Epidermal melanocyte (primary cell): ENCODE results near the gene TFDP3.

Experiments
- DNase-seq: peaks from one replicate; pipeline ENCODE4 v3.0.0; 2011; ENCODE audit warnings: low spot score; ENCODE audit not compliant: insufficient read length

Gene TFDP3

GRCh38 chrX:133218329-133218728, at the start of gene TFDP3:
TSS of gene TFDP3 (minus strand) at chrX:133218354. CDS start at chrX:133218259, 95 bp downstream.
- DNase-seq, result no peak

- no peak for DNase-seq
These were observed 49.5 kb upstream of the TFDP3 start for GRCh38 chrX:133267621-133268020.

GRCh38 chrX:133265331-133265730, 47.2 kb upstream of the TFDP3 start:
- no peak for DNase-seq

DNA sequence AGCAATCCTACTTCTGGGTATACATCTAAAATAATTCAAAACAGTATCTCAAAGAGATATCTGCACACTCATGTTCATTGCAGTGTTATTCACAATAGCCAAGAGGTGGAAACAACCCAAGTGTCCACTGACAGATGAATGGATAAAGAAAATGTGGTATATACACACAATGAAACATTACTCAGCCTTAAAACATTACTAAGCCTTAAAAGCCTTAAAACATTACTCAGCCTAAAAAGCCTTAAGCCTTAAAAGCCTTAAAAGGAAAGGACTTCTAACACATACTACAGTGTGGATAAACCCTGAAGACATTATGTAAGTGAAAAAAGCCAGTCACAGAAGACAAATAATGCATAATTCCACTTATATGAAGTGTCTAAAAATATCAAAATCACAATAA, 40.3 kb upstream of the TFDP3 start:
- no peak for DNase-seq

GRCh38 chrX:133254666-133255065, 36.5 kb upstream of the TFDP3 start:
- DNase-seq, result no peak

DNA sequence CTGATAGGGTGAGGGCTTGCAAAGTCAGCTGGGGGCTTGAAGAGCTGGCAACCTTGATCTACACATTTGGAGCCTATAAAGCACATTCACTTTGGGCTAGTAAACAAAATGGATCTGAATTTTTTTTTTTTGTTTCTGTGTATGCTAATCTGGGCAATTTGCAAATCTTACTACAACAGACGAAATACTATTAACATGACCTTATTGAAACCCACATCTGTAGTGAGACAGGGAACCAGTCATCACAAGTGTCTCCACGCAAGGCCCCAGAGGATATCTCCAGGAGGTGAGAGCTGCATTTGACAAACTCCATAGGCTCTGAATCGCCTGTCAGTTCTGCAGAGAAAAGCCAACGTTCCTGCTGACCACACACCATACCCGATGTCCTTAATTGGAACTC, 33.0 kb upstream of the TFDP3 start:
- DNase-seq, result no peak

- DNase-seq, result no peak
These were observed 32.3 kb upstream of the TFDP3 start for GRCh38 chrX:133250184-133251100.

DNA sequence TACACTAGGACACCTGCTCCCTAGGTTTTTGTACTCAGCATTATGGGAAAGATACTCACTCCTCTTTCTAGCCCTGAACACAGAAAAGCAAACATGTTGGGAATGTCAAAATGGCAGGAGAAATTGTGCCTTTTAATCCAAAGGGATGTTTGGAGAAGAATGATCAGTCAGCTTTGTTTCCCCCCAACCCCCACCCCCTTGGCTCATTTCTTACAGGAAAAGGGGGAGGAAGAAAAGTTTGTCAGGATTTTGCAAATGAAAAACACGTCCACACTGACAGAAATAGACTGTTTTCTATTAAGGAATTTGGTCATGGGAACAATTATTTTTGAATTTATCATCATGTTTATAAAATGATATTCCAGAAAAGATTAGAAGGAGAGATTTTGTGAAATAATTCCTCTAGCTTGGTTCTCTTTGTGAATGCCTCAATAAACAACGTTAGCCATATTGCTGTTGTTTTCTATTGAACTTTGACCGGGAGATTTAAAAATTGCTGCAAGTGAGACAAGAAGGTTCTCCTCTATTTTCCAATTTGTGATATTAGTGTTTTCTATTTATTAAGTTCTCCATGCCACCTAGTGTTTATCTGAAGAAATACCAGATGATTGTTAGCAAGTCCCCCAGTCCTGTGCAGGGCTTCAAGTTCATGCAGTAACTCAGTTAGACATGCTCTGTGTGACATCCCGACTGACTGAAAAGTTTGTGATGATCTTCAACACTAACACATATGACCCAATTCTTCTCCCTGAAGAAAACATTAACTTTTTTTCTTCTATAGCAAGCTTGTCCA, 31.3 kb upstream of the TFDP3 start:
- DNase-seq, result no peak

GRCh38 chrX:133248177-133248576, 30.0 kb upstream of the TFDP3 start:
- DNase-seq, result no peak

- DNase-seq, result no peak
These were observed 28.8 kb upstream of the TFDP3 start for GRCh38 chrX:133246921-133247320.

DNA sequence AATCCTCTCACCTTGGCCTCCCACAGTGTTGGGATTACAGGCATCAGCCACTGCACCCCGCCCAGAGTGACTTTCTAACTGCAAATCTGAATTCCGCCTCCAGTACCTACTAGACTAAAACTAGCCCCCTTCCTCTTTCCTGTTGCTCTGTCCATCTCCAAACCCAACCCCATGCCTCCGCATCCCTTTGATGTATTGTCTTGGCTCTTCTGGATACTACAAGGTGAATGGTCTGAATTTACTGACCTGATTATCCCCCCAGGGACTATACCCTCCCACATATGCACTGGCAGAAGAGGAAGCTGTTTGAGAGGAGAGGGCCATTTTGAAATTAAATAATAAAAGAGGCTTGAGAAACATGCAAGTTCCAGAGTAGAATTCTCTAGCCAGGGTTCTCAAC, 17.7 kb upstream of the TFDP3 start:
- DNase-seq, result no peak

DNA sequence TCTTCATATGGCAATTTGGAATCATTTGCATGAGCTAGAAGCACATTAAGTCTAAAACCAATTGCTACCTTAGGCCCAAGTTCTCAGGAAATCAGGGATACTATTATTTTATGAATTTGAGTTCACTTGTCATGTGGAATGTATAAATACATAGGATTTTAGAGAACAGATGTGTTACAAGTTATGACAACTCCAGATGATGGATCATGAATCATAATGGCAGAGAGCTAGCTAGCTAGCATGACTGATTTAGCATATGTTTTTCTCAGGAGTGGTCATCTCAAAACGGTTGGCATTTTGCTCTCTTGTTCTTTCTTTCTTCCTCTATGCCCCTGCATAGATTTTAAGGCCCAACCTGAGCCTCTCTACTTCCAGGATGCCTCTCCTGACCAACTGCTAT, 14.2 kb upstream of the TFDP3 start:
- DNase-seq, result no peak

- DNase-seq, result no peak
These were observed 11.2 kb upstream of the TFDP3 start for GRCh38 chrX:133229361-133229760.

DNA sequence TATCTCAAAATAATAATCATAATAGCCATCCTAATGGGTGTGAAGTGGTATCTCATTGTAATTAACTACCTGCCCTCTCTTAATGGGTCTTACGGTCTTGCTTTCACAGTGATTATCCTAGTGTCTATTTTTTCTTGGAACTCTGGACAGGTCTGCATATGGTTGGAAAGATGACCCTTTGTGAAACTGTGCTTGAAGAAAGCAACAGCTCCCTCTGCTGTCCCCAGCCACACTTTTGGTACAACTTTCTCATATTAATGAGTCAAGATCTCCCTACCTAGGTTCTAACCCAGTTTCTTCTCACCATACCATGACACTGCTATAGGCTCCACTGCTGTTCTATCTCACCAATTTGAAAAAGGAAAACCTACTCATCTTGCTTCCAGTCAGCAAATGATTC, 2.4 kb downstream of the TFDP3 start:
- DNase-seq, result no peak

DNA sequence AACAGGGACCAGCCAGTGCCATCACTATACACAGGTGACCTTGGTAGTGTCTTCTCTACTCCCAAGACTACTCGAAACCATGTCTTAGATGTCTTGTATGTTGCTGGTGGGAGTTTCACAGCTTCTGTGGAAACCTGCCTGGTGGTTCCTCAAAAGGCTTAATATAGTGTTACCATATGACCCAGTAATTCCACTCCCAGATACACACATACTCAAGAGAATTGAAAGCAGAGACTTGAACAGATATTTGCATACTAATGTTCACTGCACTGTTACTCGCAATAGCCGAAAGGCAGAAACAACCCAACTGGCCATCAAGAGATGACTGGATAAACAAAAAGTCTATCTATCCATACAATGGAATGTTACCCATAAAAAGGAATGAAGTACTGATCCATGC, 3.1 kb downstream of the TFDP3 start:
- no peak for DNase-seq

- DNase-seq, result no peak
These were observed 3.9 kb downstream of the TFDP3 start for GRCh38 chrX:133214301-133214700.

GRCh38 chrX:133213117-133213516, 5.0 kb downstream of the TFDP3 start:
- DNase-seq, result no peak

- DNase-seq, result no peak
These were observed 10.4 kb downstream of the TFDP3 start for GRCh38 chrX:133207751-133208150.

DNA sequence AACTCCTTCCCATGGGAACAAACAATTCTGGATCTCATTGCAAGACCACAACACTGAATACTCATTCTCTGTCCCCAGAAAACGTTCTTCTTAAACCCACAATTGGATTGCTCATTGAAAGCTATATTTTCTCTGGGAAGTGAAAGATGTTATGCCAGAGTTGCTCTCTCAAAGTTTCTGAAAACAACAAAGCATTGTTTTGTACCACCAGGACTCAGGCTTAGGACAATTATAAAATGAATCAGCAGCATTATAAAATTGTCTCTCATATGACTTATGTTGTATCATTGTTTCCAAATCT, 26.5 kb downstream of the TFDP3 start:
- DNase-seq, result no peak

- DNase-seq, result no peak
These were observed 27.0 kb downstream of the TFDP3 start for GRCh38 chrX:133190877-133191738.

DNA sequence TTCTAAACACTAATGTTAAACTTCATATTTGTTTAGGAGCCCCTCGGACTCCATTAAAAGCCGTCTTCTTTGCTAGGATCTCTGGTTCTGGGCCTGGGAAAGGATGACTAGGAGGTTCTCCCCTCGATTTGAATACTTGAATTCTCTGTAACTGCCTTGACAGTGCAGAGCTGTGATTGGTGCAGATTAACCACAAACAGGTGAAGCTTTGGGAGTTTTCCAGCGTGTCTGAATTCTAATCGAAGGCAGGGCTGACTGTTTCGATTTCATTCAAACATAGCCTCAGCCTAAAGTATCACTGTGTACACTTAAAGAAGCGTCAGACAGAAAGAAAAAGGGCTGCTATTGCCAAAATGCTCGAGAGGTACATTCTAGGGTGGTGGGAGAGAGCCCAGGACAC, 29.0 kb downstream of the TFDP3 start:
- no peak for DNase-seq

DNA sequence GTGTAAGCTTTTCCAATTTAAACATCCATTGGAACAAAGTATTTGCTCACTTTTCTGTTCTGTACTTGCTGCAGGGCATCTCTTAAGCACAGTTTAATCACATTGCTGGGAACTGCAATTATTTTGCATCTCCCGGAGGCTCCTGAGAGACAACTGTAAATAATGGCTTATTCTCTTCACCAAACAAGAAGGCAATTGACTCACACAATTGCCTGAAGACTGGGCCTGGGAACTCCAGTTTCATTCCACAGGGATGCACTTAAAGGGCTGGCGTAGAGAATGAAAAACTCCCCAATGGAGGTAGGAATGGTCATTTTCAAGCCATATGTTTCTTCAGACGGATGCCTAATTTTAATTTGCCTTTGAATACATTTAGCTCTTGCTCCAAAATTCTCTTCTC, 29.5 kb downstream of the TFDP3 start:
- no peak for DNase-seq
